SU-DHL-6 (cell line): ENCODE results near the gene CAPN12.

Source experiments
- H2AFZ ChIP-seq: fragments of 200-600 bp; sonication (generic); 2 replicates; pipeline ENCODE4 v1.6.1; 2014; ENCODE audit warnings: low read depth, mild to moderate bottlenecking, moderate library complexity, mixed read lengths, antibody characterized with exemption, low read length; ENCODE audit not compliant: severe bottlenecking
- H3F3A ChIP-seq: fragments of 200-600 bp; shearing (Covaris generic); 2 replicates; pipeline ENCODE4 v1.6.0; 2016; ENCODE audit warnings: antibody characterized with exemption, mild to moderate bottlenecking; ENCODE audit not compliant: insufficient read depth
- H3K27ac ChIP-seq: fragments of 200-600 bp; sonication (generic); 2 replicates; pipeline ENCODE4 v1.5.1; 2016; ENCODE audit warnings: low read depth, mild to moderate bottlenecking, low read length, moderate library complexity, mixed read lengths
- H3K27me3 ChIP-seq: fragments of 200-600 bp; sonication (generic), shearing (Covaris generic); 2 replicates; pipeline ENCODE4 v1.6.0; 2014; ENCODE audit warnings: mild to moderate bottlenecking, low read length
- H3K36me3 ChIP-seq: fragments of 200-600 bp; sonication (generic); 2 replicates; pipeline ENCODE4 v1.6.1; 2014; ENCODE audit warnings: mild to moderate bottlenecking, low read length, mixed read lengths
- H3K4me2 ChIP-seq: fragments of 300-600, 200-600 bp; shearing (Covaris generic), sonication (generic); 2 replicates; pipeline ENCODE4 v1.6.0; 2014; ENCODE audit warnings: low read length, low read depth, mild to moderate bottlenecking; ENCODE audit not compliant: poor library complexity, severe bottlenecking
- H3K4me3 ChIP-seq: fragments of 200-600 bp; sonication (generic); 2 replicates; pipeline ENCODE4 v1.5.1; 2014; ENCODE audit warnings: antibody characterized with exemption, low read length, mild to moderate bottlenecking, mixed read lengths; ENCODE audit not compliant: insufficient read depth, poor library complexity, severe bottlenecking
- H3K79me2 ChIP-seq: fragments of 200-600 bp; sonication (generic); 2 replicates; pipeline ENCODE4 v1.6.1; 2014; ENCODE audit warnings: mild to moderate bottlenecking, low read length, moderate library complexity; ENCODE audit not compliant: insufficient read depth
- H3K9ac ChIP-seq: fragments of 200-600 bp; sonication (generic); 2 replicates; pipeline ENCODE4 v1.7.0; 2014; ENCODE audit warnings: mild to moderate bottlenecking, low read length
- H3K9me2 ChIP-seq: fragments of 200-600 bp; sonication (generic); replicated peaks from 2 replicates; pipeline ENCODE4 v1.6.1; 2014; ENCODE audit warnings: low read length; ENCODE audit not compliant: insufficient read depth
- H3K9me3 ChIP-seq: fragments of 200-600 bp; sonication (generic); 2 replicates; pipeline ENCODE4 v1.6.1; 2014; ENCODE audit warnings: low read length, mixed read lengths; ENCODE audit not compliant: insufficient read depth
- H4K20me1 ChIP-seq: fragments of 200-600 bp; sonication (generic); 2 replicates; pipeline ENCODE4 v1.6.1; 2014; ENCODE audit warnings: low read depth, mild to moderate bottlenecking, antibody characterized with exemption, low read length, moderate library complexity, mixed read lengths
- EZH2phosphoT487 ChIP-seq: fragments of 200-600 bp; sonication (generic), shearing (Covaris generic); conservative IDR thresholded peaks from 2 replicates; pipeline ENCODE4 v1.6.1; 2018; ENCODE audit warnings: mild to moderate bottlenecking, antibody characterized with exemption, low read length, moderate library complexity, mixed read lengths
- TF ChIP-seq, protein P1 (sequence below): fragments of 200-600 bp; sonication (generic); IDR thresholded peaks from one replicate; pipeline ENCODE4 v1.5.1; 2017; ENCODE audit warnings: antibody characterized with exemption, mild to moderate bottlenecking, low read length, moderate library complexity; ENCODE audit not compliant: insufficient read depth, poor library complexity, severe bottlenecking

CAPN12 gene

GRCh38 chr19:38698225-38699026 is 45.8 kb downstream of the CAPN12 start:
- Histone ChIP-seq H2AFZ (no peak overlapping the region), H3K9ac (no peak overlapping the region), H3K27me3 (no peaks in the 10 kb centered on the region), H3K4me2 (no peak overlapping the region), H3F3A (no peaks in the 10 kb centered on the region), H3K9me2 (no peaks in the 10 kb centered on the region), H3K27ac (no peak overlapping the region), H3K36me3 (no peaks in the 10 kb centered on the region), H4K20me1 (no peaks in the 10 kb centered on the region), H3K9me3 (no peaks in the 10 kb centered on the region), H3K4me3 (no peak overlapping the region), H3K79me2 (peaks cover 58% of the 10 kb centered on the region)
- no peak for TF ChIP-seq EZH2phosphoT487
- TF ChIP-seq, protein P1, sequence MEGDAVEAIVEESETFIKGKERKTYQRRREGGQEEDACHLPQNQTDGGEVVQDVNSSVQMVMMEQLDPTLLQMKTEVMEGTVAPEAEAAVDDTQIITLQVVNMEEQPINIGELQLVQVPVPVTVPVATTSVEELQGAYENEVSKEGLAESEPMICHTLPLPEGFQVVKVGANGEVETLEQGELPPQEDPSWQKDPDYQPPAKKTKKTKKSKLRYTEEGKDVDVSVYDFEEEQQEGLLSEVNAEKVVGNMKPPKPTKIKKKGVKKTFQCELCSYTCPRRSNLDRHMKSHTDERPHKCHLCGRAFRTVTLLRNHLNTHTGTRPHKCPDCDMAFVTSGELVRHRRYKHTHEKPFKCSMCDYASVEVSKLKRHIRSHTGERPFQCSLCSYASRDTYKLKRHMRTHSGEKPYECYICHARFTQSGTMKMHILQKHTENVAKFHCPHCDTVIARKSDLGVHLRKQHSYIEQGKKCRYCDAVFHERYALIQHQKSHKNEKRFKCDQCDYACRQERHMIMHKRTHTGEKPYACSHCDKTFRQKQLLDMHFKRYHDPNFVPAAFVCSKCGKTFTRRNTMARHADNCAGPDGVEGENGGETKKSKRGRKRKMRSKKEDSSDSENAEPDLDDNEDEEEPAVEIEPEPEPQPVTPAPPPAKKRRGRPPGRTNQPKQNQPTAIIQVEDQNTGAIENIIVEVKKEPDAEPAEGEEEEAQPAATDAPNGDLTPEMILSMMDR, result no peak

DNA sequence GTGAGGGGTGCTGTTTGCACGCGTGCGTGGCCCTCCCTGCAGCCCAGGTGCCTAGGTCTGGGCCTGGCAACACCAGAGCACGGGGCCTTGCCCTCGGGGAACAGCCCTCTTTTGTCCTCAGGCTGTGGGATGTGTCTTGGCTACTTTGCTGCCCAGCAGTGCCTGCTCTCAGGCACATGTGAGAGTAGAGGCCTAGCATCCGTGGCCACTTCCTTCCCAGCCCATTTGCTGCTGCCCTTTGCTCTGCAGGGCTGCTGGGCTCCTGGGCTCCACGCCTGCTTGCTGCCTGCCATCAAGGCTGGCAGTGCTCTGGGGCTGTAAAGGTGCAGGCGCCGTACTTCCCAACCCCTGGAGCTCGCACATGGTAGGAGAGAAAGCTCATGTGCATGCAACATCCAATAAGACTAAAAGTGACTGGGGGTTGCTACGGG is 46.6 kb downstream of the CAPN12 start:
- peaks cover 65% of the 10 kb centered on the region for H3K79me2 ChIP-seq
- H3K36me3 ChIP-seq, result no peaks in the 10 kb centered on the region
- H3K27ac ChIP-seq, result no peak overlapping the region
- H3K9me2 ChIP-seq, result no peaks in the 10 kb centered on the region
- H3K4me2 ChIP-seq, result no peak overlapping the region
- no peaks in the 10 kb centered on the region for H3K27me3 ChIP-seq
- no peaks in the 10 kb centered on the region for H4K20me1 ChIP-seq
- H3K4me3 ChIP-seq, result no peak overlapping the region
- no peak for TF ChIP-seq EZH2phosphoT487
- TF ChIP-seq, protein P1, result no peak
- no peaks in the 10 kb centered on the region for H3K9me3 ChIP-seq
- H2AFZ ChIP-seq, result no peak overlapping the region
- no peak overlapping the region for H3K9ac ChIP-seq
- no peaks in the 10 kb centered on the region for H3F3A ChIP-seq

GRCh38 chr19:38697197-38697596 is 47.1 kb downstream of the CAPN12 start:
- Histone ChIP-seq H3K9me2 (no peaks in the 10 kb centered on the region), H3F3A (no peaks in the 10 kb centered on the region), H4K20me1 (no peaks in the 10 kb centered on the region), H3K9me3 (no peaks in the 10 kb centered on the region), H3K9ac (no peak overlapping the region), H3K27ac (no peak overlapping the region), H2AFZ (no peak overlapping the region), H3K4me2 (no peak overlapping the region), H3K36me3 (no peaks in the 10 kb centered on the region), H3K4me3 (no peak overlapping the region), H3K27me3 (no peaks in the 10 kb centered on the region), H3K79me2 (peaks cover 65% of the 10 kb centered on the region)
- TF ChIP-seq EZH2phosphoT487, result no peak
- TF ChIP-seq, protein P1, result no peak
